PC-3 (cell line): Measurements from ENCODE around the gene PLEK2.

Experiments
- CTCF ChIP-seq: fragments of 300-600 bp; sonication (generic); conservative IDR thresholded peaks from 2 replicates; pipeline ENCODE4 v1.5.1; 2017; ENCODE audit warnings: antibody characterized with exemption, low read depth, mild to moderate bottlenecking, low read length
- EZH2phosphoT487 ChIP-seq: fragments of 300-600 bp; sonication (generic); IDR thresholded peaks from 2 replicates; pipeline ENCODE4 v1.6.1; 2018; ENCODE audit warnings: mild to moderate bottlenecking, antibody characterized with exemption, low read length, borderline replicate concordance

GRCh38 chr14:67426983-67427606 is 15.1 kb upstream of the PLEK2 start:
- TF ChIP-seq EZH2phosphoT487 (no peak), CTCF (peak; percentile 87)
